HG03442 (cell line): ENCODE measurements around the gene NDUFB2.
"Not testable (repeated sequence)": the region's sequence is repeated elsewhere in the genome, so short reads cannot be mapped to it uniquely, and the experiment has no call there.

ENCODE experiments used
- ATAC-seq: cut with Tn5 transposase; IDR thresholded peaks from one replicate; pipeline ENCODE4 v1.9.1; 2021; ENCODE audit warnings: mild to moderate bottlenecking, moderate library complexity; ENCODE audit not compliant: unreplicated experiment

Gene NDUFB2

GRCh38 chr7:140689199-140690152 lies 7.0 kb upstream of the NDUFB2 start:
- no peak for ATAC-seq

GRCh38 chr7:140691376-140692045 lies 5.0 kb upstream of the NDUFB2 start:
- no peak for ATAC-seq

- not testable (repeated sequence) for ATAC-seq
Observed at GRCh38 chr7:140693849-140694248, 2.7 kb upstream of the NDUFB2 start.

GRCh38 chr7:140694592-140694991 lies 1.9 kb upstream of the NDUFB2 start:
- no peak for ATAC-seq

- no peak for ATAC-seq
Observed at GRCh38 chr7:140695381-140695780, 1.1 kb upstream of the NDUFB2 start.

GRCh38 chr7:140696024-140696679 lies 356 bp upstream of the NDUFB2 start:
- no peak for ATAC-seq

GRCh38 chr7:140697447-140698143 lies 1.1 kb downstream of the NDUFB2 start:
- ATAC-seq = no peak

- no peak for ATAC-seq
Observed at GRCh38 chr7:140698477-140698876, 2.0 kb downstream of the NDUFB2 start.

- ATAC-seq = no peak
Observed at GRCh38 chr7:140702774-140703173, 6.3 kb downstream of the NDUFB2 start.

- no peak for ATAC-seq
Observed at GRCh38 chr7:140704205-140704604, 7.7 kb downstream of the NDUFB2 start.

- ATAC-seq = no peak
Observed at GRCh38 chr7:140707132-140707531, 10.6 kb downstream of the NDUFB2 start.

GRCh38 chr7:140708764-140709163 lies 12.3 kb downstream of the NDUFB2 start:
- not testable (repeated sequence) for ATAC-seq

GRCh38 chr7:140712392-140712791 lies 15.9 kb downstream of the NDUFB2 start:
- ATAC-seq = not testable (repeated sequence)

GRCh38 chr7:140714331-140715040 lies 18.0 kb downstream of the NDUFB2 start:
- no peak for ATAC-seq

GRCh38 chr7:140719721-140720120 lies 23.2 kb downstream of the NDUFB2 start:
- no peak for ATAC-seq

GRCh38 chr7:140722254-140722653 lies 25.7 kb downstream of the NDUFB2 start:
- no peak for ATAC-seq

- ATAC-seq = no peak
Observed at GRCh38 chr7:140723006-140723405, 26.5 kb downstream of the NDUFB2 start.

- no peak for ATAC-seq
Observed at GRCh38 chr7:140723574-140723973, 27.1 kb downstream of the NDUFB2 start.

- no peak for ATAC-seq
Observed at GRCh38 chr7:140724706-140725105, 28.2 kb downstream of the NDUFB2 start.

GRCh38 chr7:140726281-140726680 lies 29.8 kb downstream of the NDUFB2 start:
- ATAC-seq = no peak
